Heart right ventricle (tissue), 16 donors: Measurements from ENCODE around the gene RAP1GAP. TPM values are rescaled to one million over a fixed set of nuclear protein-coding genes. Genes with fewer than 3 reads are reported as not detected.

Experiments
- ATAC-seq, 8 donors: fragments of 200-7000 bp; cut with Tn5 transposase; one replicate each; pipeline ENCODE4 v1.9.1; 2020; ENCODE audit warnings: mild to moderate bottlenecking in 8 of 8, moderate library complexity in 8 of 8, moderate number of reproducible peaks in 1 of 8
- DNase-seq, 2 donors: peaks; one replicate each; pipeline ENCODE4 v3.0.0-alpha.2; 2020
- H3K27ac ChIP-seq, 10 donors: fragments of 200-600 bp; sonication (generic) in 2 of 10; one replicate each; pipeline versions ENCODE4 v1.5.0 to v1.8.0; 2020 to 2022; ENCODE audit warnings: mild to moderate bottlenecking in 3 of 10
- H3K27me3 ChIP-seq, 7 donors: fragments of 200-600 bp; one replicate each; pipeline ENCODE4 v1.8.0; 2021 to 2022; ENCODE audit warnings: mild to moderate bottlenecking in 2 of 7
- H3K36me3 ChIP-seq, 9 donors: fragments of 200-600 bp; sonication (generic) in 1 of 9; one replicate each; pipeline versions ENCODE4 v1.5.0 to v1.8.0; 2020 to 2022; ENCODE audit warnings: mild to moderate bottlenecking in 2 of 9
- H3K4me1 ChIP-seq, 9 donors: fragments of 200-600 bp; sonication (generic) in 1 of 9; one replicate each; pipeline versions ENCODE4 v1.5.0 to v1.8.0; 2020 to 2022; ENCODE audit warnings: mild to moderate bottlenecking in 4 of 9
- H3K4me3 ChIP-seq, 10 donors: fragments of 200-600 bp; sonication (generic) in 2 of 10; one replicate each; pipeline versions ENCODE4 v1.5.0 to v1.8.0; 2020 to 2022; ENCODE audit warnings: mild to moderate bottlenecking in 7 of 10, moderate library complexity in 2 of 10
- H3K9me3 ChIP-seq, 11 donors: fragments of 200-600 bp in 10 of 11; sonication (generic) in 2 of 11; one replicate each; pipeline versions ENCODE4 v1.5.0 to v1.8.0; 2013 to 2022; ENCODE audit warnings: mild to moderate bottlenecking in 2 of 11, control low read depth in 1 of 11, moderate library complexity in 1 of 11
- WGBS, 2 donors: extraction: QIAGEN DNeasy Blood & Tissue Kit; methylation state at CpG; one replicate each; pipeline ENCODE4 v1.1.7; 2013; ENCODE audit warnings: inconsistent platforms in 1 of 2; 5-methylcytosine and 5-hydroxymethylcytosine counted together
- intact Hi-C, 10 donors: fragments of 100-400 bp; cut with DNase I; formaldehyde crosslinking; loops; one replicate each; pipeline versions ENCODE4 v1.11.1 to v1.14.2; 2022
- polyA plus RNA-seq, 2 donors: library from polyadenylated mRNA; stranded (reverse); fragments of 200-250 nt; gene quantifications; one replicate each; pipeline ENCODE4 v1.2.3, GENCODE V29; 2013
- total RNA-seq, 10 donors: library from RNA; stranded (reverse); fragmentation: NEBNext Ultra II Directional in 3 of 10; extraction: Animal tissue kit (Norgen Biotek cat#: 25700) in 3 of 10; gene quantifications; one replicate each; pipeline versions ENCODE4 v1.2.1 to v1.2.4, GENCODE V29; 2021 to 2023
- TF ChIP-seq, protein P1 (sequence below), 9 donors: fragments of 200-600 bp; sonication (generic) in 2 of 9; IDR thresholded peaks; one replicate each; pipeline versions ENCODE4 v1.5.0 to v1.8.0; 2021 to 2022; ENCODE audit warnings: antibody characterized with exemption in 9 of 9, mild to moderate bottlenecking in 5 of 9, moderate library complexity in 1 of 9
- donor health status: Arrhythmogenic right ventricular cardiomyopathy.
- donor health status: ischemic (EF 13 %, LVEDD 7.1; RV severe dilation, severe dysfunction).
- donor health status: healthy with polysubstance abuse.
- donor health status: DM: no; HTN: yes; CAD: no.
- donor health status: DM: no; HTN: no; CAD: no.
- donor health status: ischemic (EF 25% LVEDD 6.9; RV normal size, moderate dysfunction).
- donor health status: ischemic (EF 25% LVEDD 5.7; RV mildly dilated, moderate dysfunction).
- donor health status: healthy.
- donor health status: DM: yes; HTN: yes; CAD: no.
- donor health status: Ischemic cardiomyopathy.
- donor health status: ischemic (EF 35%, LVEDD 5.7; RV mildly dilated, moderate dysfunction).
- donor health status: nonischemic (EF 11% LVEDD 7.7; RV severe dilation, severe dysfunction).
- donor health status: DM: yes; HTN: yes; CAD: no.
- donor health status: PGD.
- donor health status: ischemic (EF 29% LVEDD 5.4; RV normal size, mild dysfunction).
- donor health status: nonischemic (EF 23%, LVEDD 6.1; RV moderate dilation, normal function).

RAP1GAP gene
- total and polyA plus RNA-seq, 12 donors, result 0.42 to 5.9 (median 4.0) TPM

GRCh38 chr1:21590934-21591333 lies 78.2 kb downstream of the RAP1GAP start:
- Histone ChIP-seq H3K27ac (no peak overlapping the region), H3K9me3 (no peaks in the 10 kb centered on the region), H3K4me3 (no peak overlapping the region), H3K36me3 (no peaks in the 10 kb centered on the region), H3K27me3 (peaks cover 0 to 25% (median 14%) of the 10 kb centered on the region in 7 donors), H3K4me1 (peaks cover 0 to 25% (median 15%) of the 10 kb centered on the region in 9 donors)
- no peak for ATAC-seq
- 66 to 73% methylated on average over 13 of the region's 13 CpGs for WGBS, 2 donors
- no peak for DNase-seq
- intact Hi-C loops, result loop anchor here in 2 of 10 donors (10.0 kb wide), 2 partner anchors 216 to 356 kb away; no protein-coding TSS in a partner anchor
- TF ChIP-seq, protein P1, sequence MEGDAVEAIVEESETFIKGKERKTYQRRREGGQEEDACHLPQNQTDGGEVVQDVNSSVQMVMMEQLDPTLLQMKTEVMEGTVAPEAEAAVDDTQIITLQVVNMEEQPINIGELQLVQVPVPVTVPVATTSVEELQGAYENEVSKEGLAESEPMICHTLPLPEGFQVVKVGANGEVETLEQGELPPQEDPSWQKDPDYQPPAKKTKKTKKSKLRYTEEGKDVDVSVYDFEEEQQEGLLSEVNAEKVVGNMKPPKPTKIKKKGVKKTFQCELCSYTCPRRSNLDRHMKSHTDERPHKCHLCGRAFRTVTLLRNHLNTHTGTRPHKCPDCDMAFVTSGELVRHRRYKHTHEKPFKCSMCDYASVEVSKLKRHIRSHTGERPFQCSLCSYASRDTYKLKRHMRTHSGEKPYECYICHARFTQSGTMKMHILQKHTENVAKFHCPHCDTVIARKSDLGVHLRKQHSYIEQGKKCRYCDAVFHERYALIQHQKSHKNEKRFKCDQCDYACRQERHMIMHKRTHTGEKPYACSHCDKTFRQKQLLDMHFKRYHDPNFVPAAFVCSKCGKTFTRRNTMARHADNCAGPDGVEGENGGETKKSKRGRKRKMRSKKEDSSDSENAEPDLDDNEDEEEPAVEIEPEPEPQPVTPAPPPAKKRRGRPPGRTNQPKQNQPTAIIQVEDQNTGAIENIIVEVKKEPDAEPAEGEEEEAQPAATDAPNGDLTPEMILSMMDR (IDR thresholded peaks at IDR 0.05), result no peak

DNA sequence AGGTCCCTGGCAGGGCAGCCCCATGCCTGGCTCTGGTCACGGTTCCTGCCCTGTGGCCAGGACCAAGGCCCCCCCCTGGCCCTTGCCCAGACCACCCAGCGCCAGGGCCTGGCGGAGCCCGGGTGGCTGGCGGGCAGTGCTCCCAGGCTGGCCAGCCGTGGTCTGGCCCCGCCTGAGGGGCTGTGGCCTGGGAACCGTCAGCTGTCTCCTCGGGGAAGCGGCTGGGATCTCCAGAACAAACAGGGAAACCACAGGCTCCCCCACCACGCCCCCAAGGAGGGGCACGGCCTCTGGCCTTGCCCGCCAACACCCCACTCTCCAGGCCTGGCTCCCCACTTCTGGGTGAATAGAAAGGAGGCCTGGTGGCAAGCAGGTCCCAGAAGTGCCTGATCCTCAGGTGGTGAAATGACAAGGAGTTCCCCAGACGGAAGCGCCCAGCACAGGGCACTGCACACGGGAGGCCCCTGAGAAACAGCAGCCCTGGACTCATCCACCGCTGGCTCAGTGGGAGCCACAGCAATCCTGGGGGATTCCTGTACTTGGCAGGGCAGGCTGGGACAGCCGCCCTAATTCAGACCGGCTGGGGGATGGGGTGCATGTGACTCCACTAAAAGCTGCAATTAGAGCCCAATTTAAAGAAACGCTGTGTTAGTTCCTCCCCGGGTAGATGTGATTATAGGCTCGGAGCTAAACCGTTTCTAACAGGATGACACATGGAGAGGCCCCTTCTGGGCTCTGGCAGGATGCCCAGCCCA lies 78.9 kb downstream of the RAP1GAP start:
- Histone ChIP-seq H3K27ac (peak overlapping the region in 1 of 10 donors; percentile 20), H3K4me3 (no peak overlapping the region), H3K27me3 (peaks cover 0 to 29% (median 21%) of the 10 kb centered on the region in 7 donors), H3K4me1 (peaks cover 0 to 31% (median 21%) of the 10 kb centered on the region in 9 donors), H3K9me3 (no peaks in the 10 kb centered on the region), H3K36me3 (no peaks in the 10 kb centered on the region)
- 44 to 45% methylated on average over 23 of the region's 23 CpGs for WGBS, 2 donors
- intact Hi-C loops, result loop anchor here in 2 of 10 donors (10.0 kb wide), 2 partner anchors 216 to 356 kb away; no protein-coding TSS in a partner anchor
- TF ChIP-seq, protein P1 (IDR thresholded peaks at IDR 0.05), result no peak
- DNase-seq (no peak), ATAC-seq (no peak)

DNA sequence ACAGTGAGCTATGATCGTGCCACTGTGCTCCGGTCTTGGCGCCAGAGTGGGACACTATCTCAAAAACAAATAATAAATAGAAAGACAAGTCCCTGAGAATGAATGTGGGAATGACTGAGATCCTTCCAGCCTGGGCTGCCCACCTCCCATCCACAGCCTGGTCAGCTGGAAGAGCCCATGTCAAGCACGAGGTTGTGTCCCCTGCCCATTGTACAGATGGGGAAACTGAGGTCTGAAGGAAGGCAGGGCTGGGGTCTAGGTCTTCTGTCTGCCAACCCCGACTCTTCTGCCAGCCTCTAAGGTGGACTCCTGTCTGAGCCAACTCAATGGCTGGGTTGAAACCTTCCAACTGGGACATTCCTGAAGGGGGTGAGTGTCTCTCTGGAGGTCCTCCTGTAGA lies 79.5 kb downstream of the RAP1GAP start:
- H3K27ac ChIP-seq, result peak overlapping the region in 1 of 10 donors; percentile 20
- TF ChIP-seq, protein P1 (IDR thresholded peaks at IDR 0.05), result no peak
- intact Hi-C loops, result loop anchor here in 3 of 10 donors (5.0 to 10.0 kb wide), 3 partner anchors 215 to 355 kb away; no protein-coding TSS in a partner anchor
- H3K36me3 ChIP-seq, result no peaks in the 10 kb centered on the region
- no peak overlapping the region for H3K4me3 ChIP-seq
- WGBS, 2 donors, result 92 to 99% methylated on average over 5 of the region's 5 CpGs
- DNase-seq (no peak), ATAC-seq (no peak)
- no peaks in the 10 kb centered on the region for H3K9me3 ChIP-seq
- peaks cover 0 to 38% (median 25%) of the 10 kb centered on the region in 9 donors for H3K4me1 ChIP-seq
- peaks cover 0 to 32% (median 21%) of the 10 kb centered on the region in 7 donors for H3K27me3 ChIP-seq

DNA sequence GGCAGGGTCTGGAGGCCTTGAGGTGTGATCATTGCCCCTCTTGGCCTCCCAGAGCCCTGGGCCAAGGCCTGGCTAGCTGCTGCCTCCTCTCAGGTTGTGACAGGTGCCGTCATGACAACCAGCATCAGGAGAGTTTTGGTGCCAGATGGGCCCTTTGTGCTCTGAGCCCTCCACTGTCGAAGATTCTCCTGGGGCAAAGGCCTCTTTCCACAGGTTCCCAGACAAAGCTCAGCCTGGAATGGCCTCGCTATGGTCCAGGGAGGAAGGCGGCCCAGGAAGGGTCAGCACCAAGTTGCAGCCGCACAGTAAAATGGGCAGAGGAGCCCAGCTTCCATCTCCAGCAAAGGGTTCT lies 81.6 kb downstream of the RAP1GAP start:
- no peak overlapping the region for H3K4me3 ChIP-seq
- H3K36me3 ChIP-seq, result no peaks in the 10 kb centered on the region
- peaks cover 0 to 41% (median 24%) of the 10 kb centered on the region in 7 donors for H3K27me3 ChIP-seq
- DNase-seq (no peak), ATAC-seq (no peak)
- H3K27ac ChIP-seq, result no peak overlapping the region
- peaks cover 0 to 48% (median 32%) of the 10 kb centered on the region in 9 donors for H3K4me1 ChIP-seq
- no peaks in the 10 kb centered on the region for H3K9me3 ChIP-seq
- intact Hi-C loops, result loop anchor here in 1 of 10 donors (5.0 kb wide), 1 partner anchor 215 kb away; no protein-coding TSS in a partner anchor
- TF ChIP-seq, protein P1 (IDR thresholded peaks at IDR 0.05), result no peak
- 78 to 96% methylated on average over 5 of the region's 5 CpGs for whole genome bisulfite sequencing, 2 donors
